IPS-18c (cell line): ENCODE data around the gene GYS1.
"Not testable (repeated sequence)": the region's sequence is repeated elsewhere in the genome, so short reads cannot be mapped to it uniquely, and the experiment has no call there.

Experiments used
- H3K4me3 ChIP-seq: 2 replicates; pipeline ENCODE4 v1.7.0; 2013; ENCODE audit warnings: low read depth, mild to moderate bottlenecking, low read length, moderate library complexity; ENCODE audit not compliant: insufficient read depth
- H3K9me3 ChIP-seq: one replicate; pipeline ENCODE4 v1.6.1; 2013; ENCODE audit warnings: mild to moderate bottlenecking, low read length, moderate library complexity; ENCODE audit not compliant: control insufficient read depth, insufficient read depth

Gene GYS1

DNA sequence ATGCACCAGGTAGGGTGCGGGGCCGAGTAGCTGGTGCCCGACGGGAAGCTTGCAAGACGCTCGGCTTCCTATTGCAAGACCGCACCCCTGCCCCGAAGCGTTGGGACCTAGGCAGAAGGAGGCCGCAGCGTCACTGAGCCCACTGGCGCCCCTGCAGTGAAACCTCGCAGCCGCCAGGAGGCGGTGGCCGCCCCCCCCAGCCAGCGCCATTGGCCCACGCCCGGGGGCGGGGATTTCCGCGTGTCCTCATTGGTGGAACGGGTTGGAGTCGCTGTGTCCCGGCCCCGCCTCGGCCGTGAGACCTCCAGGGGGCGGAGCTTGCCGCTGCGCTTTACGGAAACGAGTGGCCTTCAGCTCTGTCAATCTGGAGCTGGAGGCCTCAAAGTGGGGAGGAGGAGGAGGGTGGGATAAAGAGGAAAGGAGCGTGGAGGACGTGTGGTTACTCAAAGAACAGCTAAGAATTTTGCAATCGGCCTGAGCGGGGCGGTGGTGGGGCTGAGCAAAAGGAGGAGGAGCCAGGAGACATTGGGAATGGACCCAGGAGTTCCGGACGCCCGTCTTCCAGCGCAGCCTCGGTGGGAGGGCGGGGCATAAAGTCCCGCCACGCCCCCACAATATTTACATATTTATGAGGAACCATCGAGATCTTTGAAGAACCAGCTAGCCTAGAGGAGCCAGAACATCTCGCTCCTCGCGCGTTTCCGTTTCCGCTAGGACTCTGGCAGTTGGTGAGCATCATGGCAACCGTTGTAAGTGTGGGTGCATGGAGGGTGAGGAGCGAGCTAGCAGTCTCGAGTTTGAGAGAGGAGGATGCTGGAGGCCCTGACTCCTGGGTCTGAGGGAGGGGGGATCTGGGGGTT lies at the start of gene GYS1, which contains the start of gene RUVBL2:
Gene GYS1, minus strand, starts transcription at position 135 of the 860 bp plus-strand sequence. CDS start 197 bp downstream, outside the sequence.
Gene RUVBL2, plus strand, starts transcription at position 713 of the 860 bp plus-strand sequence. Its CDS starts 25 bp downstream, at position 738.
- Histone ChIP-seq H3K4me3 (peak within 1 kb of the TSS; percentile 95), H3K9me3 (no peaks in the 10 kb centered on the region)

DNA sequence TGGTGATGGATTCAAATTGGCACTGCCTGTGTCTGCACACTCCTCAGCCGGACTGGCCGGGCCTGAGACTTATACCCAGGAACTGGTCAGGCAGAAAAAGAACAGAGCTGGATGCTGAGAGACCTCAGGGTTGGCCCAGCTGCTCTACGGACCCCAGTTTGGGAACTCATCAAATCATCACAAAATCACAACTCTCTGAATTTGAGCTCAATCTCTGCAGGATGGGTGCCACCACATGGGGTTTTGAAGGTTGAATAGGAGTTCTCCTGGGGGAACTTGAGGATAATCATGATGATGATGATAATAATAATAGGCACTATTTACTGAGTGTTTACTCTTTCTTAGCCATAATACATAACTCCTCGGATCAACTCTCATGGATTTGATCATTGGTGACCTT lies 49.6 kb upstream of the GYS1 start:
- H3K4me3 ChIP-seq, H3K9me3 ChIP-seq: not testable (repeated sequence)

DNA sequence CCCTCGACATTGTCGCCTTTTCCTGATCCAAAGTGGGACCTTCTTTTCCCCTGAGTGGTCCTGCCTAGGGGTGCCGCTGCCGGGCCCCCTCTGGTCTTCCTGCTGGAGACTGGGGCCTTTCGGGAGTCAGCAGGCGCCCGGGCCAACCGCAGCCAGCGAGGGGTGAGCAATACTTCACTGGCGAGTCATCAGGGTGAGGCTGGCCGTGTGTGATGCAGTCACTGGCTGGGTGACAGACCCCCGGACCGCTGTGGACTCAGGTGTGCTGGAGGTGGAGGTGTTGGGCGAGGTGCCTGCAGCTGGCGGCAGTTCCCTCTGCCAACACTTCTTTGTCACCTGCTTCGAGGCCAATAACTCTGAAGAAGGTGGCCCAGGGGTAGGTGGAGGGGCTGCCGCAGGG lies 49.1 kb upstream of the GYS1 start:
- Histone ChIP-seq H3K9me3 (no peaks in the 10 kb centered on the region), H3K4me3 (no peak overlapping the region)

DNA sequence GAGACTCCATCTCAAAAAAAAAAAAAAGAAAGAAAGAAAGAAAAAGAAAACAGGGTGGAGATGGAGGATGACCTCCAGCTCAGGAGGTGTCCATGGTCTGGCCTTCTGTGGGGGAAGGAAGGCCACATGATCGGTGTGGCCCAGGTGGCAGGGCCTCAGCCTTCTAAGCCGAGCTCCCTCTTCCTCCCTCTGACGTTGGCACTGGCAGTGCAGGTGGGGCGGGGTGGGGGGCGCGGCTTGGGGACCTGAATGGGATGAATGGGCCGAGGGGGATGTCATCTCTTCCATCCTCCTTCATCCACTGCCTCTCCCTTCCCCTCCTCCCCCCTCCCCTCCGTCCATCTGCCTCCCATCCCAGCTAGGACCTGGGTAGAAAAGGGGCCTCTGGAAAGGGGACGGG lies 46.6 kb upstream of the GYS1 start:
- H3K9me3 ChIP-seq, H3K4me3 ChIP-seq: not testable (repeated sequence)

- not testable (repeated sequence) for H3K9me3 ChIP-seq, H3K4me3 ChIP-seq
These were observed 45.6 kb upstream of the GYS1 start for GRCh38 chr19:49038557-49039276.

GRCh38 chr19:49038111-49038510 lies 45.0 kb upstream of the GYS1 start:
- not testable (repeated sequence) for H3K9me3 ChIP-seq

GRCh38 chr19:49036815-49037214 lies 43.7 kb upstream of the GYS1 start, which contains the start of gene CGB1:
CGB1 (minus strand) TSS chr19:49036895; CDS start chr19:49036711, 184 bp downstream.
- not testable (repeated sequence) for H3K4me3 ChIP-seq, H3K9me3 ChIP-seq

More at GRCh38 chr19:49038111-49038510, 45.0 kb upstream of the GYS1 start:
- not testable (repeated sequence) for H3K4me3 ChIP-seq

DNA sequence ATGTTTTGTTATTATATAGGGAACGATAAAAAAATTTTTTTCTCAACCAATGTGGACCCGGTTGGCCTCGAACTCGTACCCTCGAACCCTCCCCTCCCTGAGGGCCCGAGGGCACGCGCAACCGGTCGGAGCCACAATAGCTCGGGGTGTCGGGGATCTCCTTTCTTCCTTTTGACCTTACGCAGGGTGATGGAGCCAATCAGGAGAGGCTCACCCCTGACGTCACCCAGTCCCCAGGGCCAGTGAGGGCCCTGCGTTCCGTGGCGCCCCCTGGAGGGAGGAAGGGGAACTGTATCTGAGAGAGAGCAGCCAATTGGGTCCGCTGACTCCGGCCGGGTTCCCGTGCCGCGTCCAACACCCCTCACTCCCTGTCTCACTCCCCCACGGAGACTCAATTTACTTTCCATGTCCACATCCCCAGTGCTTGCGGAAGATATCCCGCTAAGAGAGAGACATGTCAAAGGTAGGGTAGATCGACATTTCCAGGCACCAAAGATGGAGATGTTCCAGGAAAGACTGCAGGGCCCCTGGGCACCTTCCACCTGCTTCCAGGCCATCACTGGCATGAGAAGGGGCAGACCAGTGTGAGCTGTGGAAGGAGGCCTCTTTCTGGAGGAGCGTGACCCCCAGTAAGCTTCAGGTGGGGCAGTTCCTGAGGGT lies 38.7 kb upstream of the GYS1 start, which contains the start of gene CGB2:
Gene CGB2, plus strand, starts transcription at position 249 of the 660 bp plus-strand sequence. Its CDS starts 206 bp downstream, at position 455.
- H3K4me3 ChIP-seq, H3K9me3 ChIP-seq: not testable (repeated sequence)

GRCh38 chr19:49030323-49030722 lies 37.2 kb upstream of the GYS1 start:
- H3K9me3 ChIP-seq, H3K4me3 ChIP-seq: not testable (repeated sequence)

DNA sequence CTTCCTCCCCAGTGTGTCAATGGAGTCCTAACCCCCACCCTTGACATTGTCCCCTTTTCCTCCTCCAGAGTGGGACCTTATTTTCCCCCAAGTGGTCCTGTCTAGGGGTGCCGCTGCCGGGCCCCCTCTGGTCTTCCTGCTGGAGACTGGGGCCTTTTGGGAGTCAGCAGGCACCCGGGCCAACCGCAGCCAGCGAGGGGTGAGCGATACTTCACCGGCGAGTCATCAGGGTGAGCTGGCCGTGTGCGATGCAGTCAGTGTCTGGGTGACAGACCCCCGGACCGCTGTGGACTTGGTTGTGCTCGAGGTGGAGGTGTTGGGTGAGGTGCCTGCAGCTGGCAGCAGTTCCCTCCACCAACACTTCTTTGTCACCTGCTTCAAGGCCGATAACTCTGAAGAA lies 36.6 kb upstream of the GYS1 start:
- not testable (repeated sequence) for H3K9me3 ChIP-seq, H3K4me3 ChIP-seq

GRCh38 chr19:49028686-49029085 lies 35.6 kb upstream of the GYS1 start:
- not testable (repeated sequence) for H3K4me3 ChIP-seq, H3K9me3 ChIP-seq

GRCh38 chr19:49025599-49025998 lies 32.5 kb upstream of the GYS1 start:
- H3K9me3 ChIP-seq = not testable (repeated sequence)

DNA sequence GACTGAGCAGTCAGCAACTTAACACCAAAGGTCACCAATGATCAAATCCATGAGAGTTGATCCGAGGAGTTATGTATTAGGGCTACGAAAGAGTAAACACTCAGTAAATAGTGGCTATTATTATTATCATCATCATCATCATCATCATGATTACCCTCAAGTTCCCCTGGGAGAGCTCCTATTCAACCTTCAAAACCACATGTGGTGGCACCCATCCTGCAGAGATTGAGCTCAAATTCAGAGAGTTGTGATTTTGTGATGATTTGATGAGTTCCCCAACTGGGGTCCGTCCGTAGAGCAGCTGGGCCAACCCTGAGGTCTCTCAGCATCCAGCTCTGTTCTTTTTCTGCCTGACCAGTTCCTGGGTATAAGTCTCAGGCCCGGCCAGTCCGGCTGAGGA lies 32.0 kb upstream of the GYS1 start:
- not testable (repeated sequence) for H3K9me3 ChIP-seq, H3K4me3 ChIP-seq

More at GRCh38 chr19:49025599-49025998, 32.5 kb upstream of the GYS1 start:
- H3K4me3 ChIP-seq = not testable (repeated sequence)

DNA sequence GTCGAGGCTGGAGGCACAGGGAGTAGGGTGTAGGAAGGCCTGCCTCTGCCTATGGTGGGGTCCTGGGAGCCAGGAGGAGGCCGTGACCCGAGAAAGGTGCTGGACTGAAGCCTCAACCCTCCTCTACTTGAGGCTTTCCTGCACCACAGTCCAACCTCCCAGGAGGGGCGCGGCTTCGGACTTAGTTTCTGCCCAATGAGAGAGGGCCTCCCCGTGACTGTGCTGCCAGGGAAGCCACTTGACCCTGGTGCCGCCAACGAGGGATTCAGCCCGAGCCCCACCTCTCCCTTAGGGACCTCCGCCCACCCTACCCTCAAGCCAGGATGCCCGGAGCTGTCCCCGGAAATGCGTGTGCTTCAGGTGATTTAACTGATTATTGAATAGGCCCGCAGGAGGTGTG lies 31.1 kb upstream of the GYS1 start, which contains the start of gene CGB3:
Gene CGB3, minus strand, starts transcription at position 101 of the 400 bp plus-strand sequence. CDS start 362 bp downstream, outside the sequence.
- H3K4me3 ChIP-seq, H3K9me3 ChIP-seq: not testable (repeated sequence)

- H3K4me3 ChIP-seq = no peak overlapping the region
- no peaks in the 10 kb centered on the region for H3K9me3 ChIP-seq
These were observed 29.0 kb upstream of the GYS1 start for GRCh38 chr19:49022116-49022515.

GRCh38 chr19:49020931-49021895 lies 28.1 kb upstream of the GYS1 start:
- Histone ChIP-seq H3K4me3 (no peak overlapping the region), H3K9me3 (no peaks in the 10 kb centered on the region)
